Raji (cell line): Measurements from ENCODE around the gene RAD21L1.

Experiments used
- POLR2A ChIP-seq: IDR thresholded peaks from 2 replicates; pipeline ENCODE4 v1.6.1; 2011; ENCODE audit warnings: low read depth, low read length, control low read depth; ENCODE audit not compliant: insufficient read depth

Gene RAD21L1

GRCh38 chr20:1277529-1278322 lies 51.9 kb downstream of the RAD21L1 start:
- no peak for TF ChIP-seq POLR2A

- no peak for TF ChIP-seq POLR2A
Observed at GRCh38 chr20:1278993-1279392, 53.1 kb downstream of the RAD21L1 start.

GRCh38 chr20:1280195-1281102 lies 54.6 kb downstream of the RAD21L1 start:
- TF ChIP-seq POLR2A, result no peak

- TF ChIP-seq POLR2A, result no peak
Observed at GRCh38 chr20:1281279-1282057, 55.6 kb downstream of the RAD21L1 start.

GRCh38 chr20:1282966-1283365 lies 57.1 kb downstream of the RAD21L1 start:
- no peak for TF ChIP-seq POLR2A

GRCh38 chr20:1283522-1284510 lies 58.0 kb downstream of the RAD21L1 start:
- TF ChIP-seq POLR2A, result no peak

- no peak for TF ChIP-seq POLR2A
Observed at GRCh38 chr20:1286267-1287024, 60.6 kb downstream of the RAD21L1 start.

GRCh38 chr20:1287306-1287705 lies 61.5 kb downstream of the RAD21L1 start:
- TF ChIP-seq POLR2A, result no peak

GRCh38 chr20:1287787-1288569 lies 62.1 kb downstream of the RAD21L1 start:
- TF ChIP-seq POLR2A, result no peak

GRCh38 chr20:1291191-1291741 lies 65.4 kb downstream of the RAD21L1 start:
- no peak for TF ChIP-seq POLR2A

GRCh38 chr20:1292620-1293019 lies 66.8 kb downstream of the RAD21L1 start:
- no peak for TF ChIP-seq POLR2A

GRCh38 chr20:1293641-1294379 lies 68.0 kb downstream of the RAD21L1 start:
- no peak for TF ChIP-seq POLR2A
